Kidney epithelial cell (primary cell): Measurements from ENCODE around the gene CD34. TPM values are rescaled to one million over a fixed set of nuclear protein-coding genes. Genes with fewer than 3 reads are reported as not detected.

Experiments
- DNase-seq: peaks from one replicate; pipeline ENCODE4 v3.0.0-alpha.2; 2010; ENCODE audit warnings: low read depth
- H3K27me3 ChIP-seq: 2 replicates; pipeline ENCODE4 v1.6.0; 2011; ENCODE audit warnings: low read length; ENCODE audit not compliant: control insufficient read depth, insufficient read depth
- H3K36me3 ChIP-seq: 2 replicates; pipeline ENCODE4 v1.5.1; 2011; ENCODE audit warnings: low read length; ENCODE audit not compliant: control insufficient read depth, insufficient read depth
- H3K4me3 ChIP-seq: 2 replicates; pipeline ENCODE4 v1.5.1; 2011; ENCODE audit warnings: low read depth, mild to moderate bottlenecking, control low read depth, low read length
- total RNA-seq: library from RNA; depleted of rRNA; stranded (reverse); fragments of >200 nt; gene quantifications from 2 replicates; pipeline ENCODE4 v1.2.3, GENCODE V29; 2015
- TF ChIP-seq, protein P1 (sequence below): IDR thresholded peaks from 2 replicates; pipeline ENCODE4 v1.5.1; 2011; ENCODE audit warnings: mild to moderate bottlenecking, moderate library complexity, low read length, control low read depth, inconsistent platforms; ENCODE audit not compliant: insufficient read depth, poor library complexity, severe bottlenecking

Gene CD34
- total RNA-seq, 1 donor from 2014 or later: 0.04 TPM

DNA sequence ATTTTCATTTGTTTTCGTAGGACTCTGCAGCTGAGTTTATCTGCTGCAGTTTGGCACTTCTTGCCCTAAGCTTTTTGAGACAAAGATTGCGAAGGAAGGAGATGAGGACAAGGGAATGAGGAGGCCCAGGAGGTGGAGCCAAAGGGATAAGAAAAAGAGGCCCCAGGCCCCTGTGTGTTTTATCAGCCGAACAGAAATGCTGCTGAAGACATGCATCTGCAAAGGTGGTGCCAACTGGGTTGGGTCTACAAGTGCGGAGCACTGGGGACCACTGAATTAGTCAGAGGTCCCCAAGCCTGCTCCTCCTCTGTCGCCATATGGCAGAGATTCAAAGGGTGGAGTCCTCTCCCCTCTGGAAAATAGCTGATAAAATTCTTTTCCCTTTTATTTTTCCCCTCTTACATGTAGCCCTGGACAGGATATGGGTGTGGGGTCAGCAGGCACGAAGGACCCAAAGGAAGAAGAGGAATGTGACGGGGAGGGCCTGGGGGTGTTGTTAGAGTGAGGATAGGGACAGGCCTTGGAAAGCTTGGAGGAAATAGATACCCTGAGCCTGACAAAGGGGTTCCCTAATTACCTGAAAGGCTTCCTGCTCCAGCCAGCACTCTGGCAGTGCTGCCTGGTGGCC, 2.7 kb downstream of the CD34 start:
- Histone ChIP-seq H3K36me3 (no peaks in the 10 kb centered on the region), H3K4me3 (no peak overlapping the region), H3K27me3 (peaks cover 10% of the 10 kb centered on the region)
- DNase-seq: no peak
- TF ChIP-seq, protein P1, sequence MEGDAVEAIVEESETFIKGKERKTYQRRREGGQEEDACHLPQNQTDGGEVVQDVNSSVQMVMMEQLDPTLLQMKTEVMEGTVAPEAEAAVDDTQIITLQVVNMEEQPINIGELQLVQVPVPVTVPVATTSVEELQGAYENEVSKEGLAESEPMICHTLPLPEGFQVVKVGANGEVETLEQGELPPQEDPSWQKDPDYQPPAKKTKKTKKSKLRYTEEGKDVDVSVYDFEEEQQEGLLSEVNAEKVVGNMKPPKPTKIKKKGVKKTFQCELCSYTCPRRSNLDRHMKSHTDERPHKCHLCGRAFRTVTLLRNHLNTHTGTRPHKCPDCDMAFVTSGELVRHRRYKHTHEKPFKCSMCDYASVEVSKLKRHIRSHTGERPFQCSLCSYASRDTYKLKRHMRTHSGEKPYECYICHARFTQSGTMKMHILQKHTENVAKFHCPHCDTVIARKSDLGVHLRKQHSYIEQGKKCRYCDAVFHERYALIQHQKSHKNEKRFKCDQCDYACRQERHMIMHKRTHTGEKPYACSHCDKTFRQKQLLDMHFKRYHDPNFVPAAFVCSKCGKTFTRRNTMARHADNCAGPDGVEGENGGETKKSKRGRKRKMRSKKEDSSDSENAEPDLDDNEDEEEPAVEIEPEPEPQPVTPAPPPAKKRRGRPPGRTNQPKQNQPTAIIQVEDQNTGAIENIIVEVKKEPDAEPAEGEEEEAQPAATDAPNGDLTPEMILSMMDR: no peak

DNA sequence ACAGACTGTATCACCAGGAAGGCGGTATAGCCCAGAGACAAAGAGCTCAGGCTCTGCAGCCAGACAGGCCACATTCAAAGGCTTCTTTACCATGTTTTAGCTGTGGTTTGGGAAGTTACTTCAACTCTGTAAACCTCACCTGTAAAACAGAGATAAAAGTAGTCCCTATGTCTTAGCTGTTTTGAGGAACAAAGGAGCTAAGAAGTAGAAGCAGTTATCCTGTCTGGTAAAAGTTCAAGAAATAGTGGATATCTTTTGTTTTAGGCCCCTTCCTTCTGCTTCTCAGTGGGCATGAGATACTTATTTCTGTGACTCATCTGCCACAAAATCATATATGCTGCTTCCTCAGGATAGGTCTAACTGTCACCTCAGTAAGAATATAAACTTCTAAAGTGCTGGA, 6.5 kb downstream of the CD34 start:
- H3K36me3 ChIP-seq: no peaks in the 10 kb centered on the region
- no peak for DNase-seq
- TF ChIP-seq, protein P1: no peak
- H3K4me3 ChIP-seq: no peak overlapping the region
- H3K27me3 ChIP-seq: no peaks in the 10 kb centered on the region

DNA sequence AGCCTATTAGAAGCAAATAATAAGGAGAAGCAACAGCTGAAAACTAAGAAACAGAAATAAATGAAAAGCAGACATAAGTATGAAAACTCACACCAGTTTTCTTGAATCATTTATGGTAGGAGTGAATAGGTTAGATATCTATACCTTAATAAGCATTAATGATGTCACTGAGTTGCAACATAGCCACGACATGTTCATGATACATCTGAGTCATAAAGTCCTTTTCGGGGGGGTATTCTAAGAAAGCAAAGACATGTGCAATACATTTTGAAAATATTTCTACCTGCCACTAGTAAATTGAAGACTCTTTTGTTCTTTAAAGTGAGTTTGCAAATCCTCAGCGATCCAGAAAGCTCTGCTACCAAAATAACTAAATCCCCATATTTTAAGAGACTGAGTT, 7.2 kb downstream of the CD34 start:
- Histone ChIP-seq H3K4me3 (no peak overlapping the region), H3K36me3 (no peaks in the 10 kb centered on the region), H3K27me3 (no peaks in the 10 kb centered on the region)
- DNase-seq: no peak
- TF ChIP-seq, protein P1: no peak

DNA sequence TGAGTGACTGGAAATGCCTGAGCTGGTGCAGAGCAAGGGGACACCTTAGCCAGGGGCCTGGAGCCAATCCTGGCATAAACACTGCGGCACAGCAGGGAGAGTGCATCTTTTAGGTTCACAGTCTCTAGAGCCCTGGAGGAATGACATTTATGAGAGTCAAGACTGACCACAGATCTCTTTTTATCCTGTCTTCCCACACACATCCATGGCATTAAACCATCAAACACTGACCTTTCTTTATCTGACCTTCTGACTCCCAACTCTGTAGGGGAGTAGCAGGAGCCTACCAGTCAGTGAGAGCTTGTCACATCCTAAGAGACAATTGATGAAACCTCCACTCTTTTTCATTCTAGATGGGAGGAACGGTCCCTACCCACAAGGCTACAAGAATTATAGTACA, 7.9 kb downstream of the CD34 start:
- no peaks in the 10 kb centered on the region for H3K36me3 ChIP-seq
- H3K27me3 ChIP-seq: no peaks in the 10 kb centered on the region
- no peak for DNase-seq
- no peak overlapping the region for H3K4me3 ChIP-seq
- TF ChIP-seq, protein P1: no peak

DNA sequence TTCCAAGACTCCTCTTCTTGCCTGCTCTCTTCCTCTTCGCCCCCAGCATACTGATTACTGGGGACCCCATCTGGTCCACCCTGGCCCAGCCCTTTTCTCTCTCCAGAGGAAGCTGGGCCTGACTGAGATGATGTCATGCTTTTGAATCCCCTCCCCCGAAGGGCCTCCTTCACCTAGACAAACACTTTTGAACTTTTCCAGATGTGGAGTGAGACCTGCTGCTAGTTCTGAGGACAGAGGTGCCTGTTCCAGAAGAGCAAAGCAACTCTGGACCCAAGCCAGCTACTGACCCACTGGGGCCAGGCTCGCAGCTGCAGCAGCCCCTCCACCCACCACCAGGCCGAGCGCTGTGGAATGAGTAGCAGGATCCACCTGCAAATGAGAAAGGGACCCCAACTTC, 8.4 kb downstream of the CD34 start:
- TF ChIP-seq, protein P1: no peak
- no peak overlapping the region for H3K4me3 ChIP-seq
- H3K27me3 ChIP-seq: no peaks in the 10 kb centered on the region
- DNase-seq: no peak
- no peaks in the 10 kb centered on the region for H3K36me3 ChIP-seq

DNA sequence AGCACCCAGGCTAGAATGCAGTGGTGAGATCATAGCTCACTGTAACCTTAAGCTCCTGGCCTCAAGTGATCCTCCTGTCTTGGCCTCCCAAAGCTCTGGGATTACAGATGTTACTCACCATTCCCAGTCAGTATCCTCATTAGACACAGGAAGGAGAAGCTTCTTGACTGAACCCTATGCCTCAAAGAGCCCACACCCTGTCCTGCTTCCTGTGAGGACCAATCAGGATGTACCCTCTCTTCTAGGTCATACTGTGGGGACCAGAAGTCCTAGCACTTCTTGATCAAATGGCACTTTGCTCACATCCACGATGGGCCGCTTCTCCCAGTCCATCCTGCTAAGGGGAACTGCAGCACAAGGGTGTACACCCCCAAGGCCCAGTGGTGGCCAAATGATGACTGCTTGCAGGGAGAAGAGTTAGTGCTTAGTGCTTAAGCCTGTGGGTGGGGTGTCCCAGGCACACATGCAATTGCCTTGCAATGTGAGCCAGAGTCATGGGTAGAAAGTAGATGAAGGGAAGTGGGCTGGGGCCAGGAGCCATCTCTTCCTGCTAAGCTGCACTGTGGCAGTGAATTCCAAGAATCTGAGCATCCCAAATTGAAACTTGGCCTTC, 9.8 kb downstream of the CD34 start:
- no peak for DNase-seq
- no peaks in the 10 kb centered on the region for H3K27me3 ChIP-seq
- H3K4me3 ChIP-seq: no peak overlapping the region
- TF ChIP-seq, protein P1: no peak
- H3K36me3 ChIP-seq: no peaks in the 10 kb centered on the region
